GM12878 (cell line): Measurements from ENCODE around the gene IHH.

Source experiments
- BCLAF1 ChIP-seq: fragments of 450-650 bp; IDR thresholded peaks from 2 replicates; pipeline ENCODE4 v1.6.1; 2017; ENCODE audit warnings: antibody characterized with exemption, mild to moderate bottlenecking, moderate library complexity
- CTCF ChIP-seq, 3 experiments: IDR thresholded peaks in 2 of 3; conservative IDR thresholded peaks in 1 of 3; 2 replicates each; pipeline ENCODE4 v1.5.1; 2011; ENCODE audit warnings: low read depth in 3 of 3, low read length in 3 of 3, mild to moderate bottlenecking in 3 of 3, control low read depth in 2 of 3, moderate library complexity in 2 of 3, inconsistent platforms in 1 of 3, mixed read lengths in 1 of 3; ENCODE audit not compliant: control insufficient read depth in 2 of 3, insufficient read depth in 1 of 3; ENCODE audit errors: extremely low read depth in 1 of 3
- EP300 ChIP-seq, 2 experiments: fragments of 150-350 bp in 1 of 2; IDR thresholded peaks; 2 replicates each; pipeline ENCODE4 v1.6.1; 2011 to 2012; ENCODE audit warnings: low read depth in 2 of 2, low read length in 2 of 2, borderline replicate concordance in 1 of 2, improper control_type of control experiment in 1 of 2, inconsistent platforms in 1 of 2; ENCODE audit not compliant: control insufficient read depth in 1 of 2
- FOXK2 ChIP-seq: fragments of 450-650 bp; IDR thresholded peaks from 2 replicates; pipeline ENCODE4 v1.6.1; 2017; ENCODE audit warnings: mild to moderate bottlenecking, moderate library complexity
- MYC ChIP-seq: IDR thresholded peaks from 2 replicates; pipeline ENCODE4 v1.6.1; 2011; ENCODE audit warnings: mild to moderate bottlenecking, low read length, moderate library complexity, inconsistent platforms; ENCODE audit not compliant: insufficient read depth, insufficient replicate concordance, insufficient read length, severe bottlenecking
- TARDBP ChIP-seq: IDR thresholded peaks from 2 replicates; pipeline ENCODE4 v1.6.1; 2016; ENCODE audit warnings: borderline replicate concordance
- USF2 ChIP-seq: IDR thresholded peaks from 2 replicates; pipeline ENCODE4 v1.6.1; 2011; ENCODE audit warnings: low read depth, low read length, improper control_type of control experiment, borderline replicate concordance

GRCh38 chr2:219049282-219049681, 11.4 kb downstream of the IHH start:
- TF ChIP-seq TARDBP (no peak), FOXK2 (no peak), MYC (no peak), EP300 (IDR thresholded peaks at IDR 0.05; ENCODE audit: borderline replicate concordance in 1 of 2, control insufficient read depth in 1 of 2, low read depth in 2 of 2, low read length in 2 of 2) (no peak), CTCF (IDR thresholded peaks at IDR 0.05 in 2 of 3, conservative IDR thresholded peaks at IDR 0.05 in 1 of 3; ENCODE audit: control insufficient read depth in 2 of 3, extremely low read depth in 1 of 3, insufficient read depth in 1 of 3, low read depth in 3 of 3, low read length in 3 of 3) (no peak), USF2 (no peak), BCLAF1 (no peak)
